Ishikawa (cell line): ENCODE results near the gene HYOU1.

Experiments
- CEBPB ChIP-seq: IDR thresholded peaks from 2 replicates; pipeline ENCODE4 v1.6.1; 2012
- CREB1 ChIP-seq: IDR thresholded peaks from 2 replicates; pipeline ENCODE4 v1.6.1; 2012; ENCODE audit warnings: low read depth
- EGR1 ChIP-seq: IDR thresholded peaks from 2 replicates; pipeline ENCODE4 v1.6.1; 2012
- EP300 ChIP-seq: IDR thresholded peaks from 2 replicates; pipeline ENCODE4 v1.6.1; 2012; ENCODE audit warnings: borderline replicate concordance
- FOXM1 ChIP-seq: IDR thresholded peaks from 2 replicates; pipeline ENCODE4 v1.6.1; 2012; ENCODE audit warnings: low read depth, borderline replicate concordance
- NFIC ChIP-seq: IDR thresholded peaks from 2 replicates; pipeline ENCODE4 v1.6.1; 2012
- RAD21 ChIP-seq: IDR thresholded peaks from 2 replicates; pipeline ENCODE4 v1.6.1; 2012; ENCODE audit warnings: low read depth
- TAF1 ChIP-seq: IDR thresholded peaks from 2 replicates; pipeline ENCODE4 v1.6.1; 2012; ENCODE audit warnings: low read depth, mild to moderate bottlenecking
- TCF12 ChIP-seq: IDR thresholded peaks from 2 replicates; pipeline ENCODE4 v1.6.1; 2012; ENCODE audit warnings: low read depth
- TEAD4 ChIP-seq: IDR thresholded peaks from 2 replicates; pipeline ENCODE4 v1.6.1; 2012
- YY1 ChIP-seq: IDR thresholded peaks from 2 replicates; pipeline ENCODE4 v1.6.1; 2012; ENCODE audit warnings: low read depth
- ZBTB7A ChIP-seq: IDR thresholded peaks from 2 replicates; pipeline ENCODE4 v1.6.1; 2012; ENCODE audit warnings: low read depth
- TF ChIP-seq, protein P1 (sequence below): IDR thresholded peaks from 2 replicates; pipeline ENCODE4 v1.6.1; 2012
- TF ChIP-seq, protein P2 (sequence below): IDR thresholded peaks from 2 replicates; pipeline ENCODE4 v1.6.1; 2012; ENCODE audit warnings: low read depth, mild to moderate bottlenecking
- TF ChIP-seq, protein P3 (sequence below): IDR thresholded peaks from 2 replicates; pipeline ENCODE4 v1.6.1; 2012

Gene HYOU1

DNA sequence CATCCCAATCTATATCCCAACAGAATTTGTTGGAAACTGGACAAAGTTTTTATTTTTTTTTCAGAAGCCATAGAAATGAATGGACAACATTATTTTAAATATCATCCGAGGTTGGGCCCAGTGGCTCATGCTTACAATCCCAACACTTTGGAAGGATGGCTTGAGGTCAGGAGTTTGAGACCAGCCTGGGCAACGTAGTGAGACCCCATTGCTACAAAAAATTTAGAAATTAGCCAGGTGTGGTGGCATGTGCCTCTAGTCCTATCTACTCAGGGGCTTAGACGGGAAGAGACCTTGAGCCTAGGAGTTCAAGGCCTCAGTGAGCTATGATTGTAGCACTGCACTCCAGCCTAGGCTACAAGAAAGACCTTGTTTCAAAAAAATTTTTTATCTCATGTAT, 22.2 kb downstream of the HYOU1 start:
- no peak for TF ChIP-seq EGR1
- TF ChIP-seq CEBPB: no peak
- no peak for TF ChIP-seq RAD21
- TF ChIP-seq, protein P1, sequence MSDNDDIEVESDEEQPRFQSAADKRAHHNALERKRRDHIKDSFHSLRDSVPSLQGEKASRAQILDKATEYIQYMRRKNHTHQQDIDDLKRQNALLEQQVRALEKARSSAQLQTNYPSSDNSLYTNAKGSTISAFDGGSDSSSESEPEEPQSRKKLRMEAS: no peak
- no peak for TF ChIP-seq TAF1
- TF ChIP-seq NFIC: no peak
- no peak for TF ChIP-seq YY1
- no peak for TF ChIP-seq TCF12
- TF ChIP-seq, protein P2, sequence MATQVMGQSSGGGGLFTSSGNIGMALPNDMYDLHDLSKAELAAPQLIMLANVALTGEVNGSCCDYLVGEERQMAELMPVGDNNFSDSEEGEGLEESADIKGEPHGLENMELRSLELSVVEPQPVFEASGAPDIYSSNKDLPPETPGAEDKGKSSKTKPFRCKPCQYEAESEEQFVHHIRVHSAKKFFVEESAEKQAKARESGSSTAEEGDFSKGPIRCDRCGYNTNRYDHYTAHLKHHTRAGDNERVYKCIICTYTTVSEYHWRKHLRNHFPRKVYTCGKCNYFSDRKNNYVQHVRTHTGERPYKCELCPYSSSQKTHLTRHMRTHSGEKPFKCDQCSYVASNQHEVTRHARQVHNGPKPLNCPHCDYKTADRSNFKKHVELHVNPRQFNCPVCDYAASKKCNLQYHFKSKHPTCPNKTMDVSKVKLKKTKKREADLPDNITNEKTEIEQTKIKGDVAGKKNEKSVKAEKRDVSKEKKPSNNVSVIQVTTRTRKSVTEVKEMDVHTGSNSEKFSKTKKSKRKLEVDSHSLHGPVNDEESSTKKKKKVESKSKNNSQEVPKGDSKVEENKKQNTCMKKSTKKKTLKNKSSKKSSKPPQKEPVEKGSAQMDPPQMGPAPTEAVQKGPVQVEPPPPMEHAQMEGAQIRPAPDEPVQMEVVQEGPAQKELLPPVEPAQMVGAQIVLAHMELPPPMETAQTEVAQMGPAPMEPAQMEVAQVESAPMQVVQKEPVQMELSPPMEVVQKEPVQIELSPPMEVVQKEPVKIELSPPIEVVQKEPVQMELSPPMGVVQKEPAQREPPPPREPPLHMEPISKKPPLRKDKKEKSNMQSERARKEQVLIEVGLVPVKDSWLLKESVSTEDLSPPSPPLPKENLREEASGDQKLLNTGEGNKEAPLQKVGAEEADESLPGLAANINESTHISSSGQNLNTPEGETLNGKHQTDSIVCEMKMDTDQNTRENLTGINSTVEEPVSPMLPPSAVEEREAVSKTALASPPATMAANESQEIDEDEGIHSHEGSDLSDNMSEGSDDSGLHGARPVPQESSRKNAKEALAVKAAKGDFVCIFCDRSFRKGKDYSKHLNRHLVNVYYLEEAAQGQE: no peak
- TF ChIP-seq EP300: no peak
- TF ChIP-seq ZBTB7A: no peak
- TF ChIP-seq CREB1: no peak
- no peak for TF ChIP-seq TEAD4

DNA sequence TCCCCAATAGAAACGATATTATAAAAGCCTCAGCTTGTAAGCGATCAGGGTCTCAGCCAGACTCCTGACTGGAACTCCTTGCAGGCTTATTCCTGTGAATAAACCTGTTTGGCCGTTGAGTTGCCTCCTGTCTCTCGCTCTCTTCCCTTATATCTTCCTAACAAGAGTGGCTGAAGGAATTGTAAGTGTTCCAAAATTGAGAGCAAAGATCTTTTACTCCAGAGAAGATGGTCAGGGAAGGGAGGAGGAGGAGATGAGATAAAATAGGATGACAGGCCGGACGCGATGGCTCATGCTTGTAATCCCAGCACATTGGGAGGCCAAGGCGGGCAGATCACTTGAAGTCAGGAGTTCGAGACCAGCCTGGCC, 25.1 kb downstream of the HYOU1 start:
- TF ChIP-seq RAD21 (no peak), ZBTB7A (no peak), CEBPB (no peak), EGR1 (no peak), TCF12 (no peak), EP300 (no peak), TEAD4 (no peak), FOXM1 (no peak), NFIC (no peak), CREB1 (no peak), YY1 (no peak), TAF1 (no peak)
- TF ChIP-seq, protein P2: no peak
- TF ChIP-seq, protein P1: no peak
- TF ChIP-seq, protein P3, sequence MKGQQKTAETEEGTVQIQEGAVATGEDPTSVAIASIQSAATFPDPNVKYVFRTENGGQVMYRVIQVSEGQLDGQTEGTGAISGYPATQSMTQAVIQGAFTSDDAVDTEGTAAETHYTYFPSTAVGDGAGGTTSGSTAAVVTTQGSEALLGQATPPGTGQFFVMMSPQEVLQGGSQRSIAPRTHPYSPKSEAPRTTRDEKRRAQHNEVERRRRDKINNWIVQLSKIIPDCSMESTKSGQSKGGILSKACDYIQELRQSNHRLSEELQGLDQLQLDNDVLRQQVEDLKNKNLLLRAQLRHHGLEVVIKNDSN: no peak

DNA sequence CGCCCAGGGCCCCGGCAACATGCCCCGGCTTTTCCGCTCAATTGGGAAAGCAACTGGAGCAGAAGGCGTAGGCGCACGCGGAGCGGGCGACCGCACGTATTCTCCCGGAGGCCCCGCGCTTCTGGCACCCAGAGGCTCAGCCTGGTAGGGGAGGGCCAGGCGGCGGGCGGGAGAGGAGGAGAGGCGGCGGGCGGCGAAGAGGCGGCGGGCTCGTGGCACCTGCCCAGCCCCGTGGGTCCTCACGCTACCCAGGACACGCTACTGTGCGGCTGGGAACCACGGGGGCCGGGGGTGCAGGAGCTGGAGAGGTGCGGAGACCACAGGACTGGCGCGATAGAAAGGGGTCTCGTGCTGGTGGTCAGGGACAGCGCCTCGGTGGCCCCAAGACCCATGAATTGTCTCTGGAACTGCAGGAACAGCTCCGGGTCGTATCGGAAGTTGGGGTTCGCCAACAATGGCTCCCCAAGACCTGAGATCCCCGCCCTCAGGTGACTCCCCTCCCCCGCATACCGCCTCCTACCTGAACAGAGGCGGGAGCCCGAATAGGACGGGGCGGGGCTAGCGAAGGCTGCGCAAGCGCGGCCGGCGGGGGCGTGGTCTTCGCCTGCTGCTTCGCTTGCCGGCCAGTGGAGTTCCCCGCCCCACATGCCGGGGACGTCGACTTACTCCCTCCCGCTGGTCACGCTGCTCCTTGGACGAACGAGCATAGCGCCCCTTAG, 26.5 kb downstream of the HYOU1 start, which contains the start of gene SLC37A4:
Gene SLC37A4, minus strand, starts transcription at position 549 of the 719 bp plus-strand sequence.
- TF ChIP-seq CREB1 (no peak), TAF1 (peak; percentile 71), EP300 (peak; percentile 20; the same call in 1 of the 2 replicates), RAD21 (peak; percentile 61), EGR1 (peak; percentile 81), CEBPB (no peak), TEAD4 (peak; percentile 59; the same call in 1 of the 2 replicates), YY1 (peak; percentile 39; the same call in 1 of the 2 replicates), TCF12 (peak; percentile 13; the same call in 1 of the 2 replicates), NFIC (peak; percentile 20; the same call in 1 of the 2 replicates), ZBTB7A (peak; percentile 27; the same call in 1 of the 2 replicates), FOXM1 (no peak)
- TF ChIP-seq, protein P3: peak; percentile 71
- TF ChIP-seq, protein P1: peak; percentile 99
- TF ChIP-seq, protein P2: no peak

DNA sequence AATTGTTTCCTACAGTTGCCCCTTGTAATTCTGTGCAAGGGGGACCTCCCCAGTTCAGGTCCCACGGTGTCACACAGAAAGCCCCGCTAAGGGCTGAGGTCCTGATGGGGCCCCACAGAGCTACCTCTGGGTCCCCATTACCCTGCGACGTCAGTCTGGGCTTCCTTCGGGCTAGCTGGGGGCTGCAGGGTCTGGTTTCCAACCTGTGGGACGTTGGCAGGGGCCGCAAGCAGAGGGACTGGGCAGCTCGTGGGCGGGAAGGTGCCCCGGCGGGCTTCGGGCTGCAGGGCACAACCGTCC, 27.0 kb downstream of the HYOU1 start:
- TF ChIP-seq TAF1 (no peak), ZBTB7A (peak; percentile 50; the same call in 1 of the 2 replicates)
